GM21786 (cell line): ENCODE measurements around the gene SS18L1.
"Not testable (repeated sequence)": the region's sequence is repeated elsewhere in the genome, so short reads cannot be mapped to it uniquely, and the experiment has no call there.

Experiments used
- ATAC-seq: cut with Tn5 transposase; IDR thresholded peaks from one replicate; pipeline ENCODE4 v1.9.1; 2021; ENCODE audit not compliant: unreplicated experiment

The SS18L1 gene

DNA sequence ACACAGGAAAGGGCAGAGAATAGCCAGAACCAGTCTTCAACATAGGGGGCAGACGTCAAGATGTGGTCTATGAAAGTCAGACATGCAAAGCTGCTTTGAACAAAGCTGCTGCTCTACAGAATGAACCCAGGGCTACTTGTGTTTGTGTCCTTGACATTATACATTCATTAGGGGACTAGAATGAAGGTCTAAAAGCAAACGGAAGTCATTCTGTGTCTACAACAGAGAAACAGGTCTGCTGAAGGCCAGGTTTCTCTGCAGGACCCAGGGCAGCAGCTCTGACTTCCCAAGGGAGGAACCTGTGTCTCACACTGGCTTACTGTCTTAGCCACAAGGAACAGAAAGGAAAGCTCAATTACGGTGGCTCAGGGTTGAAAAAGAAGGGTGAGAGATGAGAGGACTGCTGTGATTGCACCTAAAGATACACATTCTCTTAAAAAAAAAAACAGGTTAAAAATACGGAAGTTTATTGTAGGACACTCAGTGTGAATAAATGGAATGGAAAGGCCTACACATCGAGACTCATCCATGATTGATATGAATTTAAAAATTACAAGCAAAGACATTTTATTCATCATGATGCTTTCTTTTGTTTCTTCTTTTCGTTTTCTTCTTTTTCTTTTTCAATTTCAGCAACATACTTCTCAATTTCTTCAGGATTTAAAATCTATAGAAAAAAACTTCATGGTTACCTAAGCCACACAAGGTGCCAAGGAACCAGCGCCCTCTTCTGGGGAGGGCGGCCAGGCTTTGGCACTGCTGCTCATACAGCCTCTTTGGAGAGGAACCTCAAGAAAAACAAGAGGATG lies 7.1 kb upstream of the SS18L1 start:
- no peak for ATAC-seq

DNA sequence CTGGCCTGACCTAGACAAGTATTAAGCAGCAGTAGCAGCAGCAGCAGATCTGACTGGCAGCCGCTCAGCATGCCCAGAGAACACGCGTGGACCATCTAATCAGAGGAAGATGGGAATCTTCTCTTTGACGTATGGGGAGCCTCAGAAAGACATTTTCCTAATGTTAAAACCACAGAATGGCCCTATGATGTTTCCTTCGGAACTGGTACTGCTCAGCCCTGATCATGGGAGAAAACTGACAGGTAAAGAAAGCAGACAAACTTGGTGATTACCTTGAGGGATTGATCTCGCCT lies 6.5 kb upstream of the SS18L1 start:
- no peak for ATAC-seq

DNA sequence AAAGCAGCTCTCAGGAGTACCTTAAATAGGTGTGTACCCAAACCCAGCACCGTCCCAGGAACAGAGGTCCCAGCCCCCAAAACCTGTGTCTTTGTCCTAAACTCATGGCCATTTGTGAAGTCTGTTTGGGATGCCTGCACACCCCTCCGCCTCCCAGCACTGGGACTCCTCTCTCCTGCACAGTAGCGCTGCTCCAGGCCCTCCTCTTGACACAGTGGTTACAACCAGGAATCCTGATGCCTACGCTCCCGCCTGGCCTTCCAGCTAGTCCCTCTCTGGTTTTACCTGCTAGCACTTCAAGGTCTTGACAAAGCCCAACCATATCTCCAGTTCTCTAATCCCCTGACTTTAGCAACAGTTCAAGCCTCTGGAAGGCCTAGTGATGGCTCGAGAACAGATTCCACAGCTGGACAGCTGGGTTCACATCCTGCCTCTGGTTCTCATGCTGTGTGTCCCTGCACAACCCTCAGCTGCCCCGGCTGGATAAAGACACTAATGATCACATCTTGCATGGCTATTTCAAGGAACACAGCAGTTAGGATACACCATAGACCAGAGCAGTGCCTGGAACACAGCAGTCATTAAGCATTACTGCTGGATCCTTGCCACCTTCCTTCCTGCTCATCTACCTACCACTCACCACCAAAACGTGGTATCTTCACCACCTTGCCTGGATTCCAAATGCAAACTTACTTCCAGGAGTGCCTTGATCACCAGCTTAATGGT lies 5.9 kb upstream of the SS18L1 start:
- no peak for ATAC-seq

DNA sequence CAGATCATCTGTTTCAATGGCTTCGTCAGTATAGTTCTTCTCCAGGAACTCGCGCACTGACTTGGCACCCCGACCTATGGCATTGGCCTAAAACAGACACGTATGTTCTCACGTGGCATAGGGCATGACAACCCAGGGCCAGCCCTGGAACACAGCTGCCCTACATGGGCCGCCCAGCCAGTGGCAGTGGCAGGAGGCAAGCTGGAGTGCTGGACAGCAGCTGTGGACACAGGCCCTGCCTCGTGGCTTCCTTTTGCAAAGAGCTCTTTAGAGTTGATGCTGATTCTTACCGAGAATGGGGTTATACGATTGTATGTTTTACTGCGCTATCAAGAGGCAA lies 5.4 kb upstream of the SS18L1 start:
- no peak for ATAC-seq

DNA sequence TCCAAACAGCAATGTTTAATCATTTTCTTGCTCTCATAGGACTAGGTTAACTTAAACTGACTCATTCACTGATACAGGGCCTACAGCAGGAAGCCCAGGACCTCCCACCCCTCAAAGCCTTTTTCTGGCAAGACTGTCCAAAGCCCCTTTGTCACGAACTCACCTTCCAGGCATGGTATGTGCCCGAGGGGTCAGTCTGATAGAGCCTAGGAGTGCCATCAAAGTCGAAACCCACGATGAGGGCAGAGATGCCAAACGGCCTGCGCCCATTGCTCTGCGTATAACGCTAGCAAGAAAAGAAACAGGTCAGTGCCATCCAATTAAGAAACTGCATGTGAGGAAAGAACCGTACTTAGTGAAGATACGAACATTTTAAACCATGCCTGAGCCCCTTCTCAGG lies 4.7 kb upstream of the SS18L1 start:
- no peak for ATAC-seq

DNA sequence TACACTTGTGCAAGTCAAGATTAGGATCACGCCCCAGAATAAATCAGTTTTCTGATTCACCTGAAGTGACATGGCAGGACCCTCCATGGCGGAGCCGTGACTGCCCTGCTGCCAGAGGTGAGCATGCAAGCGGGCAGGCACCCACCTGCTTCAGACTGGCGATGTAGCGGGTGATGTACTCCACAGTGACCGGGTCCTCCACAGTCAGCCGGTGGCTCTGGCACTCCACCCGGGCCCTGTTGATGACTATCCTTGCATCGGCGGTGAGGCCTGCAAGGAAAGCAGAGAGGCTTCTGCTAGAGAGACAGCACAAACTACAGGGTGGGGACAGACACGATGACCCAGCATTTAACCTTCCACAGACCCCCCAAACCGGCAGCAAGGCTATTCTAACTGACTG lies 3.9 kb upstream of the SS18L1 start:
- no peak for ATAC-seq

DNA sequence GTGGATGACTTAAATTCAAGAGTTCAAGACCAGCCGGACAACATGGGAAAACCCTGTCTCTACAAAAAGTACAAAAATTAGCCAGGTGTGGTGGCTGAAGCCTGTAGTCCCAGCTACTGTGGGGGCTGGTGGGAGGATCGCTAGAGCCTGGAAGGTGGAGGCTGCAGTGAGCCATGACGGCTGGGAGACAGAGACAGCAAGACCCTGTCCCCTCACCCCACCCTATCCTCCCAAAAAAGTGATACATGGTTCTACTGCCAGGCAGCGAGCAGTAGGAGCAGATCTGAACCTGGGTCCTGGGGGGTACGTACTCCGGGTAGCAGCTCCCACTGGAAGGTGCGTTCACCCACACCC lies 2.5 kb upstream of the SS18L1 start:
- ATAC-seq: no peak

DNA sequence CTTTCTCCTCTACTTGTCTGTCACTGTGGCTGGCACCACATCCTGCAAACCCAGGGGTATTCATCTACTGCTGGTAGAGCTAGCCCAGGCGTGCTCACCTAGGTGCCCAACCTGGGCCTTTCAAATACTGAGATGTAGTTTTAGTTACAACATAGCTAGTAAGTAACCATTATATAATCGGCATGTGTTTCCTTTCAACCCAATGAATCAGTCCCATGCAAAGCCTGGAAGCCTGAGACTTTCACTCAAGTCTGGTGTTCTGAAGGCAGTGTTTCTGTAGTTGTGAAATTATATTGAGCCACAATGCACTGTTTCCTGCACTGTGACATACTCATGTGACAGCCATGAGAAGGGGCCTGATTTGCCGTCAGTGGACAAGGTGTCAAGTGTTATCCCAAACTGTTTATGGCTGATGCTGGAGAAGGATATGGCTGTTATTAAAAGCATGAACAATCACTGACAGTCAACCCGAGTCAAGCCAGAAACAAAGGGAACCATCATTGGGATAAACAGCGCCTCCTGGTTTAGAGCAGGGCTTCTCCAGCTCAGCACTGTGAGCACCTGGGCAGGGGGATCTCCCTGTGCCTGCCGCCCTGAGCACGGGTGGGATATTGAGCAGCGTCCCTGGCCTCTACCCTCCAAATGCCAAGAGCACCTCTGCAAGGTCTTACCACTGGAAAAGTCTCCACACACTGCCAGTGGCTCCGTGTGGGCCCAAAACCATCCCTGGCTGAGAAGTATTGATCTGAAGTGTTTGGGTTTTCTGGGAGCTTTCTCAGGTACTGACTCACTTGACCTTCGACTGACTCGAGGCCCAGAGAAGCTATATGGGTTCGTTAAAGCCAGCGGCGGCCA lies 1.9 kb upstream of the SS18L1 start:
- no peak for ATAC-seq

DNA sequence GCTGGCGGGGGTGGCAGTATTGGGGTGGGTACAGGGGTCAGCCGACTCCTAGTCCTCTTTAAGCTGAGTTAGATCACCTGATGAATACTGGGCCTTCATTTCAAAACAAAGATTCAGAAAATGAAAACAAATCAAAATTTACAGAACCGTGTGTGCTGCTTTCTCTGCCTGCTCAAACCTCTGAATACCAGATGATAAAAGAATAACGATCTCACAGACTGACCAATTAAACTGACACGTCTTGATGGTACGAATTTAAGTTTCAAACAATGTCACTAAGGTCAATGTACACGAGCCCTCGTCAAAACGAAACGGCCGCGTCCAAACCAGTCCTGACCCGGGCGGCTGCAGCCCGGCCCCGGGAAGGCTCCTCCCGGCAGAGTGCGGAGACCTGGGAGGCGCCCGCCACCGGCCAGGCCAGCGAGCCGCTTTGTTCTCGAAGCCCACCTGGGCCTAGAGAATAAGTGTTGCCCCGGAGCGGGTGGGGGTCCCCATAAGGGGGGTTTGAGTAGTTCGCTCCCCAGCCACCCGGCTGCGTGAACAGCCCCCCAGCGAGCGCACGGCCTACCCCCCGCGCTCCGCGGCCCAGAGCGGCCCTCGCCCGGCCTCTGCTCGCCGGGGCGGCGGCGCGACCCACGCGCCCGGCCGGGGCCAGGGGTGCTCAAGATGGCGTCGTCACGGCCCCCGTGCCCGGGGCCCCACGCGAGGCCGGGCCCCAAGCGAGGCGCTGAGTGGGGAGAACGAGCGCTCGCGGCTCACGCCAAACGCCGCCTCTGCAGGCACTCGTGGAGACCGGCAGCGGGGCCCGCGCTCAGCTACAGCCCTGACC lies 1.1 kb upstream of the SS18L1 start:
- peak; percentile 19 for ATAC-seq

DNA sequence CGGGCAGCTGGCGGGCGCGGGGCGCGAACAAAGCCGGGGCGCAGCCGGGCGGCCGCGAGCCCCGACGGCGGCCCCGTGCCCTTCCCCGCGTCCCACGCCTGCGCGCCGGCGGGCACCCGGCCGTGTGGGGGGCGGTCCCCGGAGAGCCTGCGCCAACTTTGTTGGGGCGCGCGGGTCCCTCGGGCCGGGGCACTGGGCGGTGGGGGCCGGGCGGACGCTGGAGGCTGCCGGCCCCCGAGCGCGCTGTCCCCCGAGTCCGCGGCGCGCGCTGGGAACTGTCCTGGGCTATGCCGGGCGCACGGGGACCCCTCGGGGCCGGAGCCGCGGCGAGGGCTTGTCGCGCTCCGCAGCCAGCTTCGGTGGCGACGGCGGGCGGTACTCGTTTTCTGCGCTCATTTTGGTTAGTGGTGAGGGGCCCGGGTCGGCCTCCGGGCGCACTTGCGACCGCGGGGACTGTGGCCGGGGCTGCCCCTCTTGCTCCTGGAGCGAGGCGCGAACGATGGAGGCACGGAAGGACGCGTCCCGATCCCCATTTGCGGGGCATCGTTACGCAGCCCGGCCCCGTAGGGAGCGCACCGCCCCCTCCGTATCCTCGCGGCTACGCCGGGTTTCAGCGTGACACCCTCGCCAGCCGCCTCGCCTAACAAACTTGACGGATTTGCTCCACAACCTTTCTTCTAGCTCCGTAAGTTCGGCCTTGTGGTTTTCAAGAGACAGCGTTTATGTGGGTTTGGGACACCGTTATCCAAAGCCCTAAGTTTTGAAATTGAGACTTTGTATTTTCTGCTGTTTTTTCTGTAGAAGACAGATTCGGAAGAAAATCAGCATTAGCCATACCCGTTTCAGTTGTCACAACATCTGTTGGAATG lies 622 bp downstream of the SS18L1 start:
- no peak for ATAC-seq

DNA sequence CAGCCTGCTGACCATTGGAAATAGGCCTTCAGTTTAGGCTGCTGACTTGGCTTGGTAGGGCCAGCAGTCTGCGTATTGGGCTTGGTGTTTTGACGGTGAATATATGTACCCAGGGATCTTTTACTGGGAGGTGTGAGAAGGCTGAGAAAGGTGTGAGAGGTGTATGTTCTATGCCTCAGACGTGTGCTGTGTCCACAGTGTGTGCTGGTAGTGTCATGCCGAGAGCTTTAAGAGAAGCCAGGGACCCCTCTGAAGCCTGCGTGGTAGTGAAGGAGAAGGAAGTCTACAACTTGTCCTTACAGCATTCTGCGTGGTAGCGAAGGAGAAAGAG lies 2.1 kb downstream of the SS18L1 start:
- ATAC-seq: no peak

DNA sequence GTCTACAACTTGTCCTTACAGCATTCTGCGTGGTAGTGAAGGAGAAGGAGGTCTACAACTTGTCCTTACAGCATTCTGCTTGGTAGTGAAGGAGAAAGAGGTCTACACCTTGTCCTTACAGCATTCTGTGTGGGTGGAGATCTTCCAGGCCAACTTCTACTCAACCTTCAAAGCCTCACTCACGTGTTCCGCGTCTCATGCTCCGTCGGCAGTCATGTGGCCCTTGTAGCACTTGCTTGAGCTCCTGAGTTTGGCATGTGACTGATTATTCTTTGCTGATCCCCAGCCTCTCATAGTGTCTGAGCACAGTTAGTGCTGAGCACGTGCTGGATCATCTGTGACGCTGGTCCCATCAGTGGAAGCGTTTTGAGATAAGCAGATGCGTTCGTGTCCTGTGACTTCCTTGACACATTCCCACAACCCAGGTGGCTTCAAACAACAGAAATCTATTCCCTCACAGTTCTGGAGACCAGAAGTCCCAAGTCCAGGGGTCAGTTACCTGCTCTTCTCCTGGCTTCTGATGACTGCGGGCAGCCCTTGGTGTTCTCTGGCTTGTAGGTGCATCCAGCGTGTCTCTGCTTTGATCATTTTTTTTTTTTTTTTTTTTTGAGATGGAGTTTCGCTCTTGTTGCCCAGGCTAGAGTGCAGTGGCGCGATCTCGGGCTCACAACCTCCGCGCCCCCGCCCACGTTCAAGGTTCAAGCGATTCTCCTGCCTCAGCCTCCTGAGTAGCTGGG lies 2.6 kb downstream of the SS18L1 start:
- no peak for ATAC-seq

DNA sequence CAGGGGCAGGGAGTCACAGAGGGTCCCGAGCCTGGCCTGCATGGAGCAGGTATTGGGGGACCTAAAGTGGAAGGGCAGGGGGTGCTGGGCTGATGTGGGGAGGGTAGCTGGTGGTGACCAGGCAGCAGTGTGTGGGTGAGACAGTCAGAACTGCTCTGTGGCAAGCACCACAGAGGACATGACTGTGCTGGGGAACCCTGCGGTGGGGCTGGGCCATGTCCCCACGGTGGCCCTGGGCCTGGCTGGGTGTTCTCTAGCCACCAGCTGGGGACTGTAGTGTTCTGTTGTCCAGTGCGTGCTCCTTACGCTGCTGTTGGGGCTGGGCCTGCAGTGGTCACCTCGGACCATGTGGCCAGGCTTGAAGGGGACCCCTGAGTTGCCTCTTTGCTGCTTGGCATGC lies 3.6 kb downstream of the SS18L1 start:
- no peak for ATAC-seq

DNA sequence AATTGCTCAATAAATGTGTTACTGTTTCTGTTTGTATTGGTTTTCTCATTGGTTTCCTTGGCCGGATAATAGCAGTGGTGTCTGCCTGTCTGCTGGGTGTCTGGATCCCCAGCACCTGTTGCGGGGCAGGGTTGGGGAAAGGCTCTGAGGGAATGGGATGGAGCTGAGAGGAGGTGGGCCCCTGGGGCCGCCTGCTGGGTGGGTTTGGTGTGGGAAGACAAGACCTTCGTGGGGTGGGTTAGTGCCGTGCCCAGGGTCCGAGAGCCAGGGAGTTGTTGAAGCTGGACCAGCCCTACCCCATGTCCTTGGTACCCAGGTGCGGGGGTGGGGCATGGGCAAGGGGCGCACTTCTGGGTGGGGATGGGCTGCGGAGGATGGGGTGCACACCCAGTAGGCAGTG lies 4.0 kb downstream of the SS18L1 start:
- ATAC-seq: no peak

DNA sequence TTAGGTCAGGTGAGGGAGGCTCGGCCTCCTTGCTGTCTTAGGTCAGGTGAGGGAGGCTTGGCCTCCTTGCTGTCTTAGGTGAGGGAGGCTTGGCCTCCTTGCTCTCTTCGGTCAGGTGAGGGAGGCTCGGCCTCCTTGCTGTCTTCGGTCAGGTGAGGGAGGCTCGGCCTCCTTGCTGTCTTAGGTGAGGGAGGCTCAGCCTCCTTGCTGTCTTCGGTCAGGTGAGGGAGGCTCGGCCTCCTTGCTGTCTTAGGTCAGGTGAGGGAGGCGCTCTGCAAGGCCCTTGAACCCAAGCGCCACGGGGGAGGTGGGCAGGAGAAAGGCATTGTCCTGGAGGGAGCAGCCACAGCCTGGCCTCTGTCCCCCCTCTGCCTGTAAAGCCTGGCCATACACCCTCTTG lies 4.8 kb downstream of the SS18L1 start:
- ATAC-seq: not testable (repeated sequence)

DNA sequence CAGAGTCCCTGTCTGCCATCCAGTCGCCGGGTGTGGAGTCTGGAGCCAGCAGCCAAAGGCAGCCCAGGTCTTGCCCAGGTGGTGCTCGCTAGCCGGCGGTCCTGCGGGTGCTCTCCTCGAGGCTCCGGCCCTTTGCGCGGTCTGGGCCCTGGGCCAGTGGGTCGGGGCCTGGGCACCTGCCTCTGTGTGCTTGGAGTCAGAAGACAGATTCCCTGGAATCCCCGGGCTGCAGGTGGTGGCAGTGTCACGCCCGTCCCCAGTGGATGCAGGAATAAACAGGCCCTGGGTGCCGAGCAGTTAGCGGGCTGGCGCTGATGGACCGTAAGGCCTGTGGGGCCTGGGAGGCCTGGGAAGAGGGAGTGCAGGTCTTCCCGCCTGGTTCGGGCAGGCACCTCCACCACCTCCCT lies 5.3 kb downstream of the SS18L1 start:
- ATAC-seq: no peak

DNA sequence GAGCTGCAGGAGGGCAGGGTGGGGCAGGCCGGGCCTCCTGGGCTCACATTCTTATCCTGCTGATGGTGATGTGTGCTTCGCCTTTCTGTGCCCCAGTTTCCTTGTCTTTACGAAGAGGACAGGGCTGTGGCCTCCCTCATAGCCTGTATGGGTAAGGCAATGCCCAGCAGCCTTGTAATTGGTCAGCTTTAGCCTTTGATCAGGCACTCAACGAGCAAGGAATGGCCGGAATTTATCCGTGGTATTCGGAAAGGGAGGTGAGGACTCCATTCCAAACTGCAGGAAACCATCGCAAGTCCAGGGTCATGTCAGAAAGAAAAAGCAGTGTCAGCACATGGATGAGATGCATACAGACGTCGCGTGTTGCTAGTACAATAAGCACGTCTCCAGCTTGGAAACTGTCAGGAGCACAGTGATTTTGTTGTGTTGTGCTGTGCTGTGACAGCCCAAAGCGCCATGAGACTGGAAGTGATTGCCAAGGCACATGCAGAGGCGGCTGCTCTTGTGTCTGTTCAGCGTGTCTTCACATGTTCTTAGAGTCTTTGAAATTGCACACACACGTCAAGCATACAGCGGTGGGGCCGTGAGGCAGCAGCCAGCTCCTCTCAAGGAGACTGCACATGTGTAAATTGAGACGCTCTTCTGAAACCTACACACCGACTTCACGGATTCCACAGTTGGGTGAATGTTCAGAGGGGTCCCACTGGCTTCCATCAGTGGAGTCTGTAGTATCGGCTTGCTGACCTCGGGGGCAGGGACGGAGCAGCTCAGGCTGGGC lies 6.2 kb downstream of the SS18L1 start:
- no peak for ATAC-seq

DNA sequence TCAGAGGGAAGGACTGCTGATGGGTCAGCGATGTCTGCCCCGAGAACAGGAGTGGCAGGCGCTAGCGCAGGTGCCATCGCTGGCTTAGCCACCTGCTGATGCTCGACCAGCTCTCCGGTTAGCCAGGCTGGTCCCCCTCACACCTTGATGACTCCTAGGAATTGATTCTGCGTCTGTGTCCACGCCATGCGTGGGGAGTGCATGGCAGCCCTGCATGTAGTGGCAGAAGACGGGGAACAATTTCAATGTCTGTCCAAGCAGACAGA lies 6.7 kb downstream of the SS18L1 start:
- no peak for ATAC-seq

DNA sequence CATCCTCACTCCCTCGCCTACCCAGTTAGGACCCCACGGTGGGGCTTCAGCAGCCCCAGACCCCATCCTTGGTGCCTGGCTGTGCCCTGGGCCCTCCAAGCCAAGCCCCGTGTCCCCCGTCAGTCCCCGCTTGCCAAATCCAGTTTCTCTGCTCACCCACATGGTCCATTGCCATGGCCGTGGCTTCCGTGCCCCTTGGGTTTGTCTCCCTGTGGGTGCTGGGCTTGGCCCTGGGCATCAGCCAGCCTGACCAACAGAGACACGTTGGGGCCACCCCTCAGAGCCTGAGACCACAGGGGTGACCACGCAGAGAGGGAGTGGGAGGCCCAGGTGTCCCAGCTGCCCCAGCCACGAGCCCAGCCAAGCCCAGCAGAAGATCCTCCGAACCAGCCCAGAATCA lies 7.7 kb downstream of the SS18L1 start:
- no peak for ATAC-seq
